ENCODE data around the gene SESTD1. TPM values are rescaled to one million over a fixed set of nuclear protein-coding genes. Genes with fewer than 3 reads are reported as not detected.

The SESTD1 gene
- total and polyA plus RNA-seq, 2 of the 13 experiments (the other 11 are each of a cell fraction or from before 2014, with no cell fraction given) = 74.4 to 101 TPM

DNA sequence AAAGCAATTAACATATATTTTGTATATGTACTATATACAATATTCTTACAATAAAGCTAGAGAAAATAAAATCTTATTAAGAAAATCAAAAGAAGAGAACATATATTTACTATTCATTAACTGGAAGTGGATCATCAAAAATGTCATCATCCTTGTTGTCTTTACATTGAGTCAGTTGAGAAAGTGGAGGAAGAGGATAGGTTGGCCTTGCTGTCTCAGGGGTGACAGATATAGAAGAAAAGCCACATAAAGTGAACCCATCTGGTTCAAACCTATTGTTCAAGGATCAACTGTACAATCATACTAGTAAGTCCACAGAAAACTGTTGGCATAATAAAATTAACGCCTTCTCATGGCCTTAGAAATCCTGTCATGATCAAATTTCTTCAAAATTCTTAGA lies 26.6 kb downstream of the SESTD1 start:
- Histone ChIP-seq H3K27ac (ENCODE audit: extremely low read length, insufficient read depth, low read length) (peak overlapping the region; percentile 55), H3K36me3 (replicated peaks in 1 of 2; ENCODE audit: control insufficient read depth in 1 of 2, insufficient read depth in 2 of 2, low read length in 2 of 2) (no peaks in the 10 kb centered on the region; a peak in 1 of 5 replicates), H2AFZ (ENCODE audit: low read length) (no peak overlapping the region), H3K9ac (ENCODE audit: insufficient read depth, low read depth, low read length) (no peak overlapping the region), H3K9me3 (ENCODE audit: low read length) (no peaks in the 10 kb centered on the region), H3K27me3 (ENCODE audit: control insufficient read depth in 1 of 2, insufficient read depth in 2 of 2, low read length in 2 of 2) (no peaks in the 10 kb centered on the region), H3K4me1 (ENCODE audit: insufficient read depth, low read length) (peaks cover 97% of the 10 kb centered on the region), H3K79me2 (ENCODE audit: insufficient read depth, low read length) (peaks cover 95% of the 10 kb centered on the region), H4K20me1 (ENCODE audit: insufficient read depth, low read length) (0 out of 2 replicates have a peak, but pooled peaks cover 2% of the 10 kb centered on the region), H3K4me3 (replicated peaks in 1 of 3; ENCODE audit: insufficient read depth in 1 of 3, low read depth in 2 of 3, low read length in 3 of 3) (no peak overlapping the region; a peak in 1 of 6 replicates), H3K4me2 (ENCODE audit: low read depth, low read length) (peak overlapping the region; percentile 60; the same call in 1 of the 2 replicates)
- ChIA-PET CTCF (ENCODE audit: low intra/inter-chr PET ratio, low total read pairs) (no interaction called here), POLR2A (interaction anchor here (1.3 kb wide), 1 partner anchor 25 kb away, joined by 6 read pairs; no protein-coding TSS in a partner anchor)
- intact Hi-C loops (cut with micrococcal nuclease; ENCODE audit: unreplicated experiment) = loop anchor here (2.0 to 10.0 kb wide), 3 partner anchors 25 to 307 kb away; no protein-coding TSS in a partner anchor
- peak; percentile 30 for DNase-seq (ENCODE audit: low spot score)
- BruUV-seq (replicated peaks) = no TSS peak
- ATAC-seq = no peak
- no peak for FAIRE-seq
- in situ Hi-C loops (cut with HindIII; ENCODE audit: extremely low pct_ligation_motif_present, low pct_unique_long_range_greater_than_20kb) = no loop called here
- WGBS (ENCODE audit: low lambda C conversion rate) = 88% methylated on average over 1 of the region's 1 CpG
- peak; percentile 3; the same call in 1 of the 2 replicates for TF ChIP-seq GATAD2A (CRISPR knock-in tag; IDR thresholded peaks at IDR 0.05)
- TF ChIP-seq NR1H2 (CRISPR knock-in tag; IDR thresholded peaks at IDR 0.05; ENCODE audit: borderline replicate concordance, low read depth) = no peak
- no peak for TF ChIP-seq SP1 (IDR thresholded peaks at IDR 0.05)
- TF ChIP-seq SP1 (CRISPR knock-in tag; IDR thresholded peaks at IDR 0.05) = no peak
- TF ChIP-seq ZNF292 (CRISPR knock-in tag; IDR thresholded peaks at IDR 0.05; ENCODE audit: borderline replicate concordance, low read depth) = no peak
- no peak for TF ChIP-seq FOXA1 (IDR thresholded peaks at IDR 0.05)
- TF ChIP-seq FOXA1 (CRISPR knock-in tag; IDR thresholded peaks at IDR 0.05) = 0 out of 2 replicates have a peak, but pooled peaks have one; percentile 17
- no peak for TF ChIP-seq ATAD3A (CRISPR knock-in tag; IDR thresholded peaks at IDR 0.05)
- TF ChIP-seq ZNF136 (CRISPR knock-in tag; IDR thresholded peaks at IDR 0.05; ENCODE audit: low read depth) = no peak
- TF ChIP-seq ISX (CRISPR knock-in tag; conservative IDR thresholded peaks at IDR 0.05) = no peak
- TF ChIP-seq TFDP1 (CRISPR knock-in tag; IDR thresholded peaks at IDR 0.05; ENCODE audit: borderline replicate concordance) = no peak
- no peak for TF ChIP-seq NR3C1 (CRISPR knock-in tag; IDR thresholded peaks at IDR 0.05)
- no peak for TF ChIP-seq ZSCAN29 (CRISPR knock-in tag; conservative IDR thresholded peaks at IDR 0.05)
- no peak for TF ChIP-seq RERE (CRISPR knock-in tag; IDR thresholded peaks at IDR 0.05; ENCODE audit: low read depth)
- TF ChIP-seq FOXK1 (CRISPR knock-in tag; IDR thresholded peaks at IDR 0.05; ENCODE audit: borderline replicate concordance, low read depth) = peak; percentile 34; the same call in 1 of the 2 replicates
- no peak for TF ChIP-seq XRCC5 (optimal IDR thresholded peaks at IDR 0.05; ENCODE audit: low read length)
- TF ChIP-seq ZNF264 (CRISPR knock-in tag; IDR thresholded peaks at IDR 0.05) = no peak
- no peak for TF ChIP-seq FOXP1 (IDR thresholded peaks at IDR 0.05)
- TF ChIP-seq FOXP1 (CRISPR knock-in tag; IDR thresholded peaks at IDR 0.05) = 0 out of 2 replicates have a peak, but pooled peaks have one; percentile 13
- no peak for TF ChIP-seq MATR3 (CRISPR knock-in tag; IDR thresholded peaks at IDR 0.05)
- TF ChIP-seq ZBTB8A (CRISPR knock-in tag; IDR thresholded peaks at IDR 0.05; ENCODE audit: borderline replicate concordance, low read depth) = no peak
- no peak for TF ChIP-seq ZNF776 (CRISPR knock-in tag; IDR thresholded peaks at IDR 0.05)
- no peak for TF ChIP-seq KLF6 (CRISPR knock-in tag; IDR thresholded peaks at IDR 0.05)

Data from HepG2 (cell line).